Gastrocnemius medialis (tissue), 4 donors: ENCODE data around the gene UGT1A1. TPM values are rescaled to one million over a fixed set of nuclear protein-coding genes. Genes with fewer than 3 reads are reported as not detected.

Experiments used
- ATAC-seq, 2 donors: fragments of 150-250 bp; one replicate each; pipeline ENCODE4 v1.9.1; 2016
- DNase-seq, 2 donors: peaks; one replicate each; pipeline ENCODE4 v3.0.0-alpha.2; 2019
- H3K27ac ChIP-seq, 4 donors: fragments of 200-600 bp; sonication (generic); 1 replicate in 1 of 4; 2 replicates in 3 of 4; pipeline ENCODE4 v1.5.1; 2016 to 2018; ENCODE audit warnings: mild to moderate bottlenecking in 2 of 4, moderate library complexity in 1 of 4
- H3K27me3 ChIP-seq, 3 donors: fragments of 200-600 bp; sonication (generic) in 2 of 3; 1 replicate in 1 of 3; 2 replicates in 2 of 3; pipeline versions ENCODE4 v1.5.1 to v1.6.0; 2016 to 2019; ENCODE audit warnings: mild to moderate bottlenecking in 1 of 3, moderate library complexity in 1 of 3
- H3K36me3 ChIP-seq, 2 donors: fragments of 200-600 bp; sonication (generic) in 1 of 2; one replicate each; pipeline ENCODE4 v1.5.1; 2017 to 2018
- H3K4me1 ChIP-seq, 2 donors: fragments of 200-600 bp; sonication (generic) in 1 of 2; one replicate each; pipeline ENCODE4 v1.5.1; 2016 to 2017; ENCODE audit warnings: mild to moderate bottlenecking in 2 of 2
- H3K4me3 ChIP-seq, 4 donors: fragments of 200-600 bp; sonication (generic) in 3 of 4; 1 replicate in 1 of 4; 2 replicates in 3 of 4; pipeline ENCODE4 v1.5.1; 2016 to 2019; ENCODE audit warnings: mild to moderate bottlenecking in 2 of 4
- H3K9me3 ChIP-seq, 3 donors: fragments of 200-600 bp; sonication (generic) in 2 of 3; 1 replicate in 1 of 3; 2 replicates in 2 of 3; pipeline ENCODE4 v1.5.1; 2016 to 2019
- POLR2A ChIP-seq, 2 donors: fragments of 450-650 bp; IDR thresholded peaks; one replicate each; pipeline ENCODE4 v1.6.1; 2017; ENCODE audit warnings: antibody characterized with exemption in 2 of 2, mild to moderate bottlenecking in 2 of 2, moderate library complexity in 2 of 2
- in situ Hi-C, 4 donors: fragments of 200-750 bp; cut with MboI; loops; one replicate each; pipeline versions ENCODE4 v1.15.0 to v1.8.0; 2017; ENCODE audit warnings: low sequenced_read_pairs in 4 of 4
- intact Hi-C: fragments of 100-400 bp; cut with DNase I; formaldehyde crosslinking; loops from one replicate; pipeline ENCODE4 v1.15.1; 2023; ENCODE audit warnings: low total_unique reads
- total RNA-seq, 4 donors: library from RNA; depleted of rRNA; stranded (reverse); fragments of >200 nt; gene quantifications; one replicate each; pipeline versions ENCODE4 v1.1.0 to v1.2.3, GENCODE V29; 2016
- TF ChIP-seq, protein P1 (sequence below), 5 experiments: fragments of 450-650 bp in 3 of 5; fragments of 200-600 bp in 2 of 5; sonication (generic) in 2 of 5; IDR thresholded peaks in 4 of 5; conservative IDR thresholded peaks in 1 of 5; 1 replicate in 4 of 5; 2 replicates in 1 of 5; pipeline ENCODE4 v1.5.1; 2016 to 2019; ENCODE audit warnings: antibody characterized with exemption in 5 of 5, mild to moderate bottlenecking in 3 of 5, moderate library complexity in 3 of 5

UGT1A1 gene
- total RNA-seq, 4 donors from 2014 or later: 0.20 TPM; not detected in 3

DNA sequence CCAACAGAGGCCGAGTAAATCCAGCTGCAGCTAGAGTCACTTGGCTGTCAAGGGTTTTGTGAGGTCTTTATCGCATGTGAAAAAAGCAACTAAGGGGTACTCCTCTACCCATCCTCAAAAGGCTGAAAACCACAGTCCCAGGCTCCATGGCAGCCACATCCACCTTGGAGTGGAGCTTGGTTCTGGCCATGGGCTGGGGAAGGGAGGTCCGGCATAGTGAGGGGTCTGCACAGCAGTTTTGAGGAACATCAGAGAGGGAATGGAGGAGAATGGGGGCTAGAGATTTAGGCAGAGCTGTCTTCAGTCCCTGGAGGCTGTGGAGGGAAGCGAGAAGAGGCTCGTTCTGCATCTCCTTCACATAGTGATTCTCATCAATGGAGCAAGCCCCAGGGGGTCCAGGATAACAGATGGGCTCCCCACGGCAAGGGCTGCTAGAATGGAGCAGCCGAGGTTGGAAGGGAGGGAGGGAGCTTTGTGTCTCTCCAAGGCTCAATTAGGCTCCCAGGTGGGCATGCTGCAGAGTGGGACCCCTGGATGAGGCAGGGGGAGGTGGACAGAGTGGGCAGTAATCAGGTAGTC, 39.1 kb downstream of the UGT1A1 start:
- Histone ChIP-seq H3K27me3 (no peaks in the 10 kb centered on the region), H3K27ac (no peak overlapping the region), H3K4me3 (no peak overlapping the region), H3K9me3 (no peaks in the 10 kb centered on the region), H3K36me3 (no peaks in the 10 kb centered on the region), H3K4me1 (no peaks in the 10 kb centered on the region)
- ATAC-seq (no peak), DNase-seq (no peak)
- intact Hi-C loops (no loop called here), in situ Hi-C loops (no loop called here)
- TF ChIP-seq POLR2A (IDR thresholded peaks at IDR 0.05): no peak
- TF ChIP-seq, protein P1, sequence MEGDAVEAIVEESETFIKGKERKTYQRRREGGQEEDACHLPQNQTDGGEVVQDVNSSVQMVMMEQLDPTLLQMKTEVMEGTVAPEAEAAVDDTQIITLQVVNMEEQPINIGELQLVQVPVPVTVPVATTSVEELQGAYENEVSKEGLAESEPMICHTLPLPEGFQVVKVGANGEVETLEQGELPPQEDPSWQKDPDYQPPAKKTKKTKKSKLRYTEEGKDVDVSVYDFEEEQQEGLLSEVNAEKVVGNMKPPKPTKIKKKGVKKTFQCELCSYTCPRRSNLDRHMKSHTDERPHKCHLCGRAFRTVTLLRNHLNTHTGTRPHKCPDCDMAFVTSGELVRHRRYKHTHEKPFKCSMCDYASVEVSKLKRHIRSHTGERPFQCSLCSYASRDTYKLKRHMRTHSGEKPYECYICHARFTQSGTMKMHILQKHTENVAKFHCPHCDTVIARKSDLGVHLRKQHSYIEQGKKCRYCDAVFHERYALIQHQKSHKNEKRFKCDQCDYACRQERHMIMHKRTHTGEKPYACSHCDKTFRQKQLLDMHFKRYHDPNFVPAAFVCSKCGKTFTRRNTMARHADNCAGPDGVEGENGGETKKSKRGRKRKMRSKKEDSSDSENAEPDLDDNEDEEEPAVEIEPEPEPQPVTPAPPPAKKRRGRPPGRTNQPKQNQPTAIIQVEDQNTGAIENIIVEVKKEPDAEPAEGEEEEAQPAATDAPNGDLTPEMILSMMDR (IDR thresholded peaks at IDR 0.05 in 4 of 5, conservative IDR thresholded peaks at IDR 0.05 in 1 of 5): no peak

DNA sequence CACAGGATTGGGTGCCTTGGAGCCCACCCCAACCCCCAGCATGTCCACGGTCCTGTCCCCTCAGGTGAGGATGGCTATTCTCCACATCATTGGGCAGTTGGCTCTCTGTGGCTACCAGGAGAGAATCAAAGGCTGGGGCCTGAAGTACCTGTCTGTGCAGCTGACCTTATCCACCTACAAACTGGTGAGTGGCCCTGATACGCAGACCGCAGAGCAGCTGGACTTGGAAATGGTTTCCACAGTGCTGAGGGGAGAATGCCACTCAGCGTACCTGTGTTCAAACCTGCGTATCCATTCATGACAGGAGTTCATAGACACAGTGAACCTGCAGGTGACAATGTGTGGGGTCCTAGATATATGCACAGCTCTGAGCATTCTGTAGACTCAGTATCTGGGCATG, 39.6 kb downstream of the UGT1A1 start:
- Histone ChIP-seq H3K36me3 (no peaks in the 10 kb centered on the region), H3K4me3 (no peak overlapping the region), H3K27ac (no peak overlapping the region), H3K4me1 (no peaks in the 10 kb centered on the region), H3K9me3 (no peaks in the 10 kb centered on the region), H3K27me3 (no peaks in the 10 kb centered on the region)
- DNase-seq (no peak), ATAC-seq (no peak)
- TF ChIP-seq, protein P1 (IDR thresholded peaks at IDR 0.05 in 4 of 5, conservative IDR thresholded peaks at IDR 0.05 in 1 of 5): no peak
- TF ChIP-seq POLR2A (IDR thresholded peaks at IDR 0.05): no peak
- intact Hi-C loops (no loop called here), in situ Hi-C loops (no loop called here)

DNA sequence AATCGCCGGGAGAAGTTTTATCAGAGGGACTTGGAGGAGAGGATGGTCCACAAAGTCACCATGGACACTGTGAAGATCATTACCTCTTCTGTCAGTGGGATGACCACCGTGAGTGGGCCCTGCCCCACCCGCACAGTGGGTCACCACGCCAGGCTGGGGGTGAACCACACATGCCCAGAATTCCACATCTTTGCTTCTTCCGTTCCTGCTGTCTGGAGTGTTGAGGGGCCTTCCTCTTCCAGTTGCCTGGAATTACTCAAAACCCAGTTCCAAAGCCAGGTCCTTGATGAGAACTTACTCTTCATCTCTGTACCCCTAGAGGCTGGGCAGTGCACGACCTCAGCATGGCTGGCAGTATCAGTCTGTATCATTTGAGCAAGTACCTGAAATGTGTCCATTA, 40.1 kb downstream of the UGT1A1 start:
- H3K27ac ChIP-seq: no peak overlapping the region
- no peaks in the 10 kb centered on the region for H3K9me3 ChIP-seq
- no peak overlapping the region for H3K4me3 ChIP-seq
- in situ Hi-C loops: no loop called here
- no peak for ATAC-seq
- H3K4me1 ChIP-seq: no peaks in the 10 kb centered on the region
- no peak for DNase-seq
- TF ChIP-seq, protein P1 (IDR thresholded peaks at IDR 0.05 in 4 of 5, conservative IDR thresholded peaks at IDR 0.05 in 1 of 5): no peak
- H3K36me3 ChIP-seq: no peaks in the 10 kb centered on the region
- no peaks in the 10 kb centered on the region for H3K27me3 ChIP-seq
- intact Hi-C loops: no loop called here

DNA sequence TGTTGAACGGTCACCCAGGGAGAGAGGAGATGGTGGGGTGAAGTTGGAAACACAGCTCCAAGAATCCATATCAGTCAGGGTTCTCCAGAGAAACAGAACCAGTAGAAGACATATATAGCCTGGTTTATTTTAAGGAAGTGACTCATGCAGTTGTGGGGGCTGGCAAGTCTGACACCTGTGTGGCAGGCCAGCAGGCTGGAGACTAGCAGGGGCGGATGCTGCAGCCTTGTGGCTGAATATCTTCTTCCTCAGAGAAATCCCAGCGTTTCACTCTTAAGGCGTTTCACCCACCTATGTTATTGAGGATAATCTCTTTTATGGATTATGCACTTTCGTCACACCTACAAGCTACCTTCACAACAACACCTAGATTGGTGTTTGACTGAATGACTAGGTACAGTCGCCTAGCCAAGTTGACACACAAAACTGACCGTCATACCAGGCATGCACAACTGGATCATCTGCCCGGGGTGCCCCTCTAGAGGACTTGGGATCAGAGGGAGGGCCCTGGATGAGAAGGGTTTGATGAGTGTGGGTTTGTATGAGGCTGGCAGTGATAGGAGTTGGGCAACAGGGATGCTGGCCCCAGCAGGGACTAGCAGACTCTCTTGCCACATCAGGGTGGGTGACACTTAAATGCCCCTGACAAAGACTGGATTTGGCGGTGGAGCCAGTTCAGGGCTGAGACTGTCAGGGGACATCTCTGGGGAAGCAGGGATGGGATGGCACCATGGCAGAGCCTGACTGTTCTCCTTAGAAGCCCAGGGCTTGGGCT, 41.5 kb downstream of the UGT1A1 start:
- Histone ChIP-seq H3K4me3 (no peak overlapping the region), H3K27me3 (no peaks in the 10 kb centered on the region), H3K9me3 (no peaks in the 10 kb centered on the region), H3K27ac (no peak overlapping the region), H3K4me1 (no peaks in the 10 kb centered on the region), H3K36me3 (no peaks in the 10 kb centered on the region)
- in situ Hi-C loops (no loop called here), intact Hi-C loops (no loop called here)
- ATAC-seq: no peak
- TF ChIP-seq, protein P1 (IDR thresholded peaks at IDR 0.05 in 4 of 5, conservative IDR thresholded peaks at IDR 0.05 in 1 of 5): no peak
- no peak for TF ChIP-seq POLR2A (IDR thresholded peaks at IDR 0.05)
- no peak for DNase-seq
